NT2/D1 (cell line): ENCODE data around the gene BZW2.

Experiments used
- DNase-seq: peaks from one replicate; pipeline ENCODE4 v3.0.0-alpha.2; 2011; ENCODE audit warnings: low read depth, low spot score
- H3K27me3 ChIP-seq: 2 replicates; pipeline ENCODE4 v1.6.0; 2011; ENCODE audit warnings: mild to moderate bottlenecking; ENCODE audit not compliant: insufficient read length, insufficient read depth
- H3K36me3 ChIP-seq: 2 replicates; pipeline ENCODE4 v1.6.1; 2011; ENCODE audit warnings: mild to moderate bottlenecking, low read length, mixed read lengths; ENCODE audit not compliant: insufficient read depth, insufficient read length
- H3K4me1 ChIP-seq: 2 replicates; pipeline ENCODE4 v1.5.1; 2011; ENCODE audit not compliant: insufficient read depth, insufficient read length
- H3K4me3 ChIP-seq: 2 replicates; pipeline ENCODE4 v1.5.1; 2011; ENCODE audit warnings: low read depth; ENCODE audit not compliant: insufficient read length
- H3K9ac ChIP-seq: 2 replicates; pipeline ENCODE4 v1.6.0; 2011; ENCODE audit warnings: low read depth; ENCODE audit not compliant: insufficient read length
- H3K9me3 ChIP-seq: 2 replicates; pipeline ENCODE4 v1.5.1; 2011; ENCODE audit warnings: mild to moderate bottlenecking, low read length; ENCODE audit not compliant: insufficient read depth
- SUZ12 ChIP-seq: IDR thresholded peaks from 2 replicates; pipeline ENCODE4 v1.6.1; 2011; ENCODE audit not compliant: insufficient read length, insufficient read depth; ENCODE audit errors: extremely low read depth
- YY1 ChIP-seq: IDR thresholded peaks from 2 replicates; pipeline ENCODE4 v1.6.1; 2011; ENCODE audit not compliant: insufficient read length, insufficient read depth
- ZNF274 ChIP-seq: IDR thresholded peaks from 2 replicates; pipeline ENCODE4 v1.6.1; 2011; ENCODE audit warnings: mild to moderate bottlenecking, low read depth, low read length

The BZW2 gene

DNA sequence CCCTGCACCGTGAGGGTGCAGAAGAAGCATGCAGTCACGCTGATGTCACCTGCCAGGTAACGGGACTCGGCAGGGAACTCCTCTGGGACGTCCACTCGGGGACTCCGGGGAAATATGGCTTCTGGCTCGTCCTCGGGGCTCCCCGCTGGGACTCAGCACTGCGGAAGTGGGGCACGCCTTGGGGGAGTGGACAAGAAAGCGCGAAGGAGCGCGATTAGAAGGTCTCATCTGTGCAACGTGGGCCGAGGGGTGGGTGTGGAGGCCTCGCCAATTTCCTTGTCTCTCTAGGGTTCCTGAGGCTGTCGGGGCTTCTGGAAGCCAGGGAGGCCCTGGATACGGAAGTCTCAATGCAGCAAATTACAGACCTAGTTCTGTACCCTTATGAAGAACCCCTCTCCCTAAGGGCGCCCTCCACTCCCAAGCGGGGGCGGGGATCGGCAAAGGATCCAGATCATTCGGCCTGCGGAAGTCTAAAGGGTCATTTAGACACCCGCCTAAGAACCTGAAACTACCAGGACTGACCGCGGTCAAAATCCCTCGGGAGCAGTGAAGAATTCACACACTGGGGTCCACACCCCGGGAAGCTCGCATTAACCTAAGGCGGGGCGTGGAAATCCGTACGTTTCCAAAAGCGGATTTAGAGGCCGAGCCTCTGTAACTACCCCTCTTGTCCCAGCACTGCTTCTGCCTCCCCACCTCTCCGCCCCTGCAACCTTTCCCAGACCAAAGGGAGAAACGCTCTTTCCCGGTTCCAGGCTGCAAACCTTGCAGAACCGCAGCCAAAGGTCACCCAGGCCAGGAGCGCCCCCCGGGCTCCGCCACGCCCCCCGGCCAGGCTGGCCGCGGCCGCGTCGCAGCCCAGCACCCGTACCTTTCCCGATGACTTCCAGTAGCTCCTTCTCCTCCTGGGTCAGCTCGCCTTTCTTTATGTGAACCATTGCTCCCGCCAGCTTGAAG, 1.1 kb upstream of the BZW2 start:
- no peak for DNase-seq
- Histone ChIP-seq H3K4me3 (peak overlapping the region; percentile 90), H3K27me3 (peaks cover 11% of the 10 kb centered on the region), H3K4me1 (no peaks in the 10 kb centered on the region), H3K36me3 (peaks cover 24% of the 10 kb centered on the region), H3K9me3 (no peaks in the 10 kb centered on the region), H3K9ac (peak overlapping the region; percentile 79)
- TF ChIP-seq SUZ12 (no peak), ZNF274 (no peak), YY1 (no peak)

DNA sequence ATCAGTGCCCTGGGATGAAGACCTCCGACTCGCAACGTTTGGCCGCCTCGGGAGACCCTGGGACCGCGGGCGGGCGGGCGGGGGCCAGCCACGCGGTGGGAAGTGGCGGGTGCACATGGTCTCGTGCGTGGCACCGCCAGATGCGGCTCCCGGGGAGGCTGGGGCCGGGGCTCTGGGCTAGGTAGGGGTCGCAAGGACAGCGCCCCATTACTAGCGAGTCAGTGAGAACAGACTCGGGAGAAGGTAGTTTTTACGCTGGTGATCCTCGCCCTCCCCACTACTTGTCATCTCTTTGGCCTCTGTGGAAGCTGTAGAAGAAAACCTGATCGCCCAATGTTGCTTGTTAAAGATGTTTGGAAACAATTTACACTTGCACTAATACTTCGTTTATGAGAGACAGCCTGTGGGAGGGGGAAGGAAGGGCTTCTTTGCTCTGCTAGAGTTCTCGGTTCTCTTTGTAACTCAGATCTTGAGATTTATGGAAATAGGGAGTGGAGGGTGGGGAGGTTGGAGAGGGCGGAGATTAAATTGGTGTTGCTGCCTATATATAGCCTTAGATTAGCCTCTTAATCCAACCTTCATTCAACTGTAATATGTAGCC, 591 bp downstream of the BZW2 start:
- TF ChIP-seq ZNF274 (no peak), SUZ12 (no peak), YY1 (no peak)
- no peak for DNase-seq
- peaks cover 21% of the 10 kb centered on the region for H3K36me3 ChIP-seq
- no peaks in the 10 kb centered on the region for H3K9me3 ChIP-seq
- H3K9ac ChIP-seq = peak overlapping the region; percentile 92
- no peaks in the 10 kb centered on the region for H3K4me1 ChIP-seq
- H3K4me3 ChIP-seq = peak overlapping the region; percentile 90
- H3K27me3 ChIP-seq = peaks cover 11% of the 10 kb centered on the region

DNA sequence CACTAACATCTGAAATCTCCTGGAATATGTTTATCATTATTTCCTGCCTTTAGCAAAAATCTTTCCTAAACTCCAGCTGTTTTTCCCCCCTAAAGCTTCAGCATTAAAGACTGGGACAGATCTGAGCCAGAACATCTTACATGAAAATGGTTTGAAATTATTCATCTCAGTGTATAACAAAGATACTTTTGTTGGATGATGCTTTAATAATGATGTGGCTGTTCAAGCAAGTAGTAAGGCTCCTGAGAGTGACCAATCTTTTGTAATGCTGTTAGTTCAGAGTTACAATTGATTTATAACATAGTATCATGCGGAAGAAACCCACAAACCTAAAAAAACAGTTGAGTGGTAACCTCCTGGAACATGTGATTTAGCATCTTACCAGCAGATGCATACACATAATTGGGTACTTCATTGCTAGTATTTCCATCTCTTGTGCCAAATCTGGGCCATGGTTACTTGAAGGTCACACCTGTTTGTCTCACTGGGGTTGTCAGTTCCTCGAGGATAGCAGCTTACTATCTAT, 1.5 kb downstream of the BZW2 start:
- Histone ChIP-seq H3K36me3 (peaks cover 21% of the 10 kb centered on the region), H3K9ac (peak overlapping the region; percentile 92), H3K4me3 (peak overlapping the region; percentile 90), H3K9me3 (no peaks in the 10 kb centered on the region), H3K4me1 (no peaks in the 10 kb centered on the region), H3K27me3 (peaks cover 11% of the 10 kb centered on the region)
- TF ChIP-seq YY1 (no peak), ZNF274 (no peak), SUZ12 (no peak)
- DNase-seq = no peak

- Histone ChIP-seq H3K27me3 (peaks cover 11% of the 10 kb centered on the region), H3K36me3 (peaks cover 13% of the 10 kb centered on the region), H3K9me3 (no peaks in the 10 kb centered on the region), H3K4me3 (no peak overlapping the region), H3K9ac (no peak overlapping the region), H3K4me1 (no peaks in the 10 kb centered on the region)
- no peak for DNase-seq
- TF ChIP-seq ZNF274 (no peak), YY1 (no peak), SUZ12 (no peak)
Observed at GRCh38 chr7:16648551-16648950, 2.6 kb downstream of the BZW2 start.

DNA sequence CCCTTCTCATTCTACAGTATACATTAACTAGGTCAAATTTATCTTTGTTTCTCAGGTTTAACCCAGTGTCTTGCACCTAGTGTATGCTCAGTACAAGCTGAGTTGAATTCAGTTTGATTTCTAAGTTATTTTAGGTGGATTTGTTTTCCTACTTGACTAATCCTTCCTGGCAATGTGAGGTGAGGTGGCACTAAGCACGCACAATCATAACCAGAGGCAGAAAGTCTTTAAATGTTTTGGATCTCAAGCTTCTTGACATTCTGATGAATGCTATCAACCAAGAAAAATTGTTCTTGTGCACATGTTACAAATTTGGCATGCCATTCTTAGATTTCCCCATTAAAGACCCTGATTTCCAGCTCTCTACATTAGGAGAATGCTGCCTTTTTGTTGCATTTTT, 3.2 kb downstream of the BZW2 start:
- Histone ChIP-seq H3K9me3 (no peaks in the 10 kb centered on the region), H3K36me3 (peaks cover 10% of the 10 kb centered on the region), H3K9ac (no peak overlapping the region), H3K27me3 (peaks cover 6% of the 10 kb centered on the region), H3K4me1 (no peaks in the 10 kb centered on the region), H3K4me3 (no peak overlapping the region)
- DNase-seq = no peak
- TF ChIP-seq ZNF274 = no peak
- no peak for TF ChIP-seq SUZ12
- no peak for TF ChIP-seq YY1

DNA sequence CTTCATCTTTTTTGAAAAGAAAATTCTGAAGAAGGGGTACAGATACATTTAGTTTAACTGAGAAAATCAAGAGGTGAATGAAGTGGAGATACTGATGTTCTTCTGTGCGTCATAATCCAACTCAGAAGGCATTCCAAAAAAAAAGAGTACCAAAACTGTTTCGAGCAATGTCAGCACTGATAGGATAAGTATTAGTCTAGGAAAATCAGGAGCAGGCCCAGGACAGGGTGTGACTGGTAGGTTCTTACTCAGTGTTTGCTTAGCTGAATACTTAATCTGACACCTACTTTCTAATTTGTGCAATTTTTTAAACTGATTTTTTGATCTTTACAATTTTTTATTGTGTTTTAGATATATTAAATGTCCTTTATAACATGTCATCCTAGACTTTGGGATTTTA, 4.3 kb downstream of the BZW2 start:
- Histone ChIP-seq H3K36me3 (peaks cover 10% of the 10 kb centered on the region), H3K27me3 (no peaks in the 10 kb centered on the region), H3K9me3 (no peaks in the 10 kb centered on the region), H3K9ac (no peak overlapping the region), H3K4me3 (no peak overlapping the region), H3K4me1 (no peaks in the 10 kb centered on the region)
- DNase-seq = no peak
- no peak for TF ChIP-seq YY1
- TF ChIP-seq ZNF274 = no peak
- TF ChIP-seq SUZ12 = no peak

DNA sequence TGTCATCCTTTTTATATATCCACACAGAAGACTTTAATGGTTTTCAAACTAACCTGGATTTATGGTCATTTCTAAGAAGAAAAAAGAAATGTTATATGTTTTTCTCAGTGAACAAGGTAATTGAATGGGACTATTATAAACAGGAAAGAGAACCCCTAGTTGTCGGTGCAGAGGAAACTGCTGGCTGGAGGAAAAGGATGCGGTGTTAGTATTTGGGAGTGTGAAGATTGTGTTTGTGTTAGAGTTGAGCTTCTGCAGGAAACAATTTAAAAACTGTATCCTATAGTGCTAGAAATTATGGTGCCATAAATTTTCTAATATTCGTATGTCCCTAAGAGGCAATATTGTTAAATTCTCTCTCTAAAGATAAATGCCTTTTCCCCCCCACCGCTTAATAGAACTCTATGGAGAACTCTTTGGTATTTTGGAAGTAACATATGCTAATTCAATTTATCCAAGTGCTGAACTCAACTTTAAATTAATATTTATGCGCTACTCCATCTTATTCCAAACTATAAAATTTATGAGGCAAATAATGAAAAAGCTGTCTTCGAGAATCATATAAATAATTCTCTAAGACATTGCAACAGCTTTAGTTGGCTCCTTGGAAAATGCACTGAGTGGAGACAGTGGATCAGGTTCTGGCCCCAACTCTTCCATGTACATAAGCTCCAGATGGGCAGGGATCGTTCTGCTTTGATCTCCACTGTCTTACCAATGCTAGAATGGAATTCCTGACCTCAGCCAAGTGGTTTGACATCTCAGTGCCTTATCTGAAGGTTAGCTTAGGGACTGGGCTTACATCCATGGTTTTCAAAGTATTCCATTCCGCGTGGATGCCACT, 5.6 kb downstream of the BZW2 start:
- no peak for TF ChIP-seq ZNF274
- TF ChIP-seq SUZ12 = no peak
- no peak for TF ChIP-seq YY1
- Histone ChIP-seq H3K9ac (no peak overlapping the region), H3K36me3 (peaks cover 10% of the 10 kb centered on the region), H3K27me3 (no peaks in the 10 kb centered on the region), H3K4me3 (no peak overlapping the region), H3K9me3 (no peaks in the 10 kb centered on the region), H3K4me1 (no peaks in the 10 kb centered on the region)
- no peak for DNase-seq
